K562 (cell line): Measurements from ENCODE around the gene GKN1. TPM values are rescaled to one million over a fixed set of nuclear protein-coding genes. Genes with fewer than 3 reads are reported as not detected.

Experiments used
- ATAC-seq: fragments of 200-7000 bp; cut with Tn5 transposase; 3 replicates; pipeline ENCODE4 v1.9.1; 2020; ENCODE audit warnings: moderate library complexity
- BruUV-seq: library from RNA; stranded (reverse); fragments of 400-500 nt; replicated peaks from 2 replicates; lab custom pipeline; 2021; lab: Mats Ljungman, UMichigan
- CTCF ChIA-PET: fragments of 300-600 bp; formaldehyde crosslinking; extraction: SDS; loops from one replicate; lab custom pipeline; 2021; ENCODE audit warnings: low intra/inter-chr PET ratio; lab: Yijun Ruan, JAX
- POLR2A ChIA-PET: fragments of 300-600, 350-650 bp; sonication (Branson Sonifier 250); formaldehyde crosslinking; extraction: SDS; loops from one replicate; lab custom pipeline; 2021; ENCODE audit warnings: antibody characterized with exemption, inconsistent platforms; lab: Yijun Ruan, JAX
- DNase-seq, 4 experiments: peaks; one replicate each; pipeline versions ENCODE4 v3.0.0 to v3.0.0-alpha.2; 2011 to 2018; ENCODE audit warnings: low spot score in 3 of 4, mixed read lengths in 3 of 4; ENCODE audit errors: extremely low read depth in 1 of 4
- FAIRE-seq: peaks from 2 replicates; lab custom pipeline; 2011; peaks lifted over from hg19 to GRCh38; lab: Jason Lieb, UNC
- H2AFZ ChIP-seq: 2 replicates; pipeline ENCODE4 v1.6.0; 2011; ENCODE audit warnings: low read depth, low read length, control low read depth, inconsistent platforms
- H3K27ac ChIP-seq: fragments of 200-600 bp; 3 replicates; pipeline ENCODE4 v1.8.0; 2011; ENCODE audit warnings: low read depth, mild to moderate bottlenecking, control low read depth, inconsistent platforms, low read length, moderate library complexity, mixed read lengths; ENCODE audit errors: extremely low read depth
- H3K27me3 ChIP-seq, 2 experiments: fragments of 300-600 bp in 1 of 2; 2 replicates in 1 of 2; 3 replicates in 1 of 2; pipeline versions ENCODE4 v1.6.0 to v1.8.0; 2011; ENCODE audit warnings: inconsistent platforms in 2 of 2, low read length in 2 of 2, mild to moderate bottlenecking in 1 of 2, mixed read lengths in 1 of 2, moderate library complexity in 1 of 2; ENCODE audit not compliant: control insufficient read depth in 2 of 2, insufficient read depth in 2 of 2
- H3K36me3 ChIP-seq: fragments of 300-600 bp; 3 replicates; pipeline ENCODE4 v1.8.0; 2011; ENCODE audit warnings: mild to moderate bottlenecking, low read length, inconsistent platforms; ENCODE audit not compliant: control insufficient read depth, insufficient read depth
- H3K4me1 ChIP-seq, 2 experiments: fragments of 200-600 bp in 1 of 2; replicated peaks in 1 of 2; 2 replicates in 1 of 2; 3 replicates in 1 of 2; pipeline versions ENCODE4 v1.5.1 to v1.8.0; 2011; ENCODE audit warnings: inconsistent platforms in 2 of 2, low read length in 2 of 2, mild to moderate bottlenecking in 1 of 2, mixed read lengths in 1 of 2, moderate library complexity in 1 of 2; ENCODE audit not compliant: control insufficient read depth in 2 of 2, insufficient read depth in 2 of 2
- H3K4me2 ChIP-seq: 2 replicates; pipeline ENCODE4 v1.6.1; 2011; ENCODE audit warnings: low read length, control low read depth, inconsistent platforms, mixed read lengths; ENCODE audit not compliant: insufficient read depth
- H3K4me3 ChIP-seq: fragments of 200-600 bp; sonication (generic), shearing (Covaris generic); 2 replicates; pipeline ENCODE4 v1.5.1; 2016; ENCODE audit warnings: control low read depth, inconsistent platforms
- H3K79me2 ChIP-seq: fragments of 200-600 bp; 3 replicates; pipeline ENCODE4 v1.8.0; 2011; ENCODE audit warnings: low read length, inconsistent platforms; ENCODE audit not compliant: control insufficient read depth, insufficient read depth
- H3K9ac ChIP-seq, 2 experiments: 2 replicates each; pipeline versions ENCODE4 v1.6.0 to v1.6.1; 2011; ENCODE audit warnings: low read depth in 2 of 2, low read length in 2 of 2, control low read depth in 1 of 2, inconsistent platforms in 1 of 2, mild to moderate bottlenecking in 1 of 2, mixed read lengths in 1 of 2; ENCODE audit not compliant: insufficient read depth in 1 of 2
- H3K9me1 ChIP-seq: one replicate; pipeline ENCODE4 v1.6.0; 2011; ENCODE audit warnings: inconsistent platforms, mild to moderate bottlenecking, low read length, moderate library complexity; ENCODE audit not compliant: control insufficient read depth, insufficient read depth
- H3K9me3 ChIP-seq: replicated peaks from 2 replicates; pipeline ENCODE4 v1.5.1; 2011; ENCODE audit warnings: low read depth, low read length, inconsistent platforms; ENCODE audit not compliant: control insufficient read depth, insufficient read depth
- H4K20me1 ChIP-seq: replicated peaks from 2 replicates; pipeline ENCODE4 v1.6.1; 2011; ENCODE audit warnings: low read length, inconsistent platforms, mixed read lengths; ENCODE audit not compliant: control insufficient read depth, insufficient read depth
- CCNT2 ChIP-seq: IDR thresholded peaks from 2 replicates; pipeline ENCODE4 v1.6.1; 2011; ENCODE audit warnings: borderline replicate concordance, low read depth, mild to moderate bottlenecking, moderate library complexity, mixed read lengths, low read length; ENCODE audit not compliant: insufficient read length; ENCODE audit errors: extremely low read depth
- E4F1 ChIP-seq: fragments of 250-450 bp; sonication (Bioruptor Pico); IDR thresholded peaks from 2 replicates; pipeline ENCODE4 v1.5.0; 2021; ENCODE audit warnings: mild to moderate bottlenecking, borderline replicate concordance
- HMBOX1 ChIP-seq: sonication (generic); IDR thresholded peaks from 2 replicates; pipeline ENCODE4 v1.6.1; 2016
- ILK ChIP-seq: fragments of 450-650 bp; IDR thresholded peaks from 2 replicates; pipeline ENCODE4 v1.6.1; 2016; ENCODE audit warnings: missing genetic modification characterization, low read depth, mild to moderate bottlenecking, missing compliant biosample characterization, moderate library complexity, borderline replicate concordance
- RAD51 ChIP-seq: fragments of 450-650 bp; IDR thresholded peaks from 2 replicates; pipeline ENCODE4 v1.7.1; 2016; ENCODE audit warnings: low read depth, mild to moderate bottlenecking, borderline replicate concordance
- SAP30 ChIP-seq: fragments of 200-600 bp; sonication (generic); IDR thresholded peaks from 2 replicates; pipeline ENCODE4 v1.6.1; 2012; ENCODE audit warnings: borderline replicate concordance, low read depth, mild to moderate bottlenecking, moderate library complexity, low read length, control low read depth, inconsistent platforms; ENCODE audit not compliant: insufficient read depth, poor library complexity, severe bottlenecking
- SMAD1 ChIP-seq: fragments of 150-350 bp; IDR thresholded peaks from 2 replicates; pipeline ENCODE4 v1.6.1; 2014; ENCODE audit warnings: low read length, low read depth; ENCODE audit not compliant: partially characterized antibody
- WGBS: fragments of 100-300 bp; shearing (Covaris generic); methylation state at CpG from one replicate; pipeline ENCODE4 v1.1.6; 2016; ENCODE audit warnings: low coverage, mixed read lengths; ENCODE audit not compliant: insufficient coverage; ENCODE audit errors: missing lambda C conversion rate; 5-methylcytosine and 5-hydroxymethylcytosine counted together
- in situ Hi-C: fragments of 300-500 bp; cut with MboI; formaldehyde crosslinking; loops from 4 replicates; pipeline ENCODE4 v1.15.0; 2018; ENCODE audit warnings: inconsistent platforms, mixed read lengths
- intact Hi-C: fragments of 100-400 bp; cut with micrococcal nuclease; formaldehyde crosslinking; loops from 2 replicates; pipeline ENCODE4 v1.14.2; 2022
- polyA plus RNA-seq, 8 experiments: library from polyadenylated mRNA; depleted of rRNA in 4 of 8; stranded (reverse) in 5 of 8; unstranded in 3 of 8; fragments of >200 nt; fragmentation: Nextera tagmentation in 2 of 8; fragmentation: Illumina TruSeq in 1 of 8; extraction: Ambion mirVana in 2 of 8; extraction: Trizol in 1 of 8; gene quantifications; 2 replicates each; pipeline versions ENCODE4 v1.2.1 to v1.2.3, GENCODE V29; 2011 to 2014; ENCODE audit warnings: inconsistent platforms in 1 of 8, missing spikeins in 1 of 8
- total RNA-seq, 7 experiments: library from RNA; depleted of rRNA in 6 of 7; stranded (reverse); fragments of >200 nt in 6 of 7; fragmentation: Illumina TruSeq in 2 of 7; extraction: Trizol in 2 of 7; gene quantifications; 2 replicates each; pipeline versions ENCODE4 v1.2.1 to v1.2.3, GENCODE V29; 2011 to 2021; ENCODE audit warnings: low replicate concordance in 1 of 7

GKN1 gene
- total and polyA plus RNA-seq, 9 of the 15 experiments (the other 6 are each of a cell fraction or from before 2014, with no cell fraction given): not detected

GRCh38 chr2:68931799-68932198 is 42.6 kb upstream of the GKN1 start:
- ChIA-PET CTCF (no interaction called here), POLR2A (interaction anchor here (1.0 kb wide), 1 partner anchor 12 kb away, joined by 3 read pairs; no protein-coding TSS in a partner anchor)
- Histone ChIP-seq H3K27me3 (peaks cover 5 to 36% of the 10 kb centered on the region in 2 experiments; a peak in 4 of 5 replicates), H3K9me1 (no peaks in the 10 kb centered on the region), H3K79me2 (no peaks in the 10 kb centered on the region), H3K36me3 (no peaks in the 10 kb centered on the region), H3K27ac (no peak overlapping the region), H3K9ac (no peak overlapping the region), H3K9me3 (no peaks in the 10 kb centered on the region), H4K20me1 (no peaks in the 10 kb centered on the region), H2AFZ (no peak overlapping the region), H3K4me2 (no peak overlapping the region), H3K4me1 (no peaks in the 10 kb centered on the region), H3K4me3 (no peak overlapping the region)
- intact Hi-C loops (no loop called here), in situ Hi-C loops (no loop called here)
- FAIRE-seq (no peak), ATAC-seq (no peak), DNase-seq (no peak)
- WGBS: 0% methylated on average over 4 of the region's 4 CpGs
- BruUV-seq: no TSS peak
- TF ChIP-seq HMBOX1 (no peak), CCNT2 (no peak), SMAD1 (no peak), E4F1 (CRISPR knock-in tag) (no peak), ILK (tag) (no peak), RAD51 (no peak), SAP30 (no peak)
